ENCODE data around the gene RIMKLA. TPM values are rescaled to one million over a fixed set of nuclear protein-coding genes. Genes with fewer than 3 reads are reported as not detected.

RIMKLA gene, protein sequence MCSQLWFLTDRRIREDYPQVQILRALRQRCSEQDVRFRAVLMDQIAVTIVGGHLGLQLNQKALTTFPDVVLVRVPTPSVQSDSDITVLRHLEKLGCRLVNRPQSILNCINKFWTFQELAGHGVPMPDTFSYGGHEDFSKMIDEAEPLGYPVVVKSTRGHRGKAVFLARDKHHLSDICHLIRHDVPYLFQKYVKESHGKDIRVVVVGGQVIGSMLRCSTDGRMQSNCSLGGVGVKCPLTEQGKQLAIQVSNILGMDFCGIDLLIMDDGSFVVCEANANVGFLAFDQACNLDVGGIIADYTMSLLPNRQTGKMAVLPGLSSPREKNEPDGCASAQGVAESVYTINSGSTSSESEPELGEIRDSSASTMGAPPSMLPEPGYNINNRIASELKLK
- total RNA-seq (2022; extraction: Qiagen RNA extraction) = 0.39 to 1.3 TPM (median 1.1 TPM) in 5 replicates

DNA sequence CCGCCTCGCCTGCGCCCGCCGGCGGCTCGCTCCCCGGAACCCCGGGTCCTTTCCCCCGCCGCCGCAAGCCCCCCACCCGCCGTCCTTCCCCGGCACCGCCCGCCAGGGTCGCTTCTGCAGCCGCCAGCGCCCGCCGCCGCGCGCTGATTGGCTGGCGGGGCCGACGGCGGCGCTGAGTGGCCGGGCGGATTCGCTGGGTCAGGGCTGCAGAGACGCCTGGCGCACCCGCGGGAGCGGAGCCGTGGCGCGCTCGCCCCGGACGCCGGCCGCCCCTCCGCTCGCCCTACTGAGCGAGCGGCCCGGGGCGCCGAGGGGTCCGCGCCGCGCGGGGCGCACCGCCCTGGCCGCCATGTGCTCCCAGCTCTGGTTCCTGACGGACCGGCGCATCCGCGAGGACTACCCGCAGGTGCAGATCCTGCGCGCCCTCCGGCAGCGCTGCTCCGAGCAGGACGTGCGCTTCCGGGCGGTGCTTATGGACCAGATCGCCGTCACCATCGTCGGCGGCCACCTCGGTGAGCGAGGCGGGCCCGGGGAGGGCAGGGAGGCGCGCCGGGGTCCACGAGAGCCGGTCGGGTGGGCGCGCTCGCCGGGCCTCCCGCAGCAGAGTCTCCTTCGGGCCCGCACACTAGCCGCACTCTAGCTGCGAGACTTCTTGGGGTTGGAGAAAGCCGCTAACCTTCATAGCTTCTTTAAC is at the start of gene RIMKLA:
RIMKLA (plus strand) TSS at position 207 of the 694 bp plus-strand sequence; CDS start at position 350, 143 bp downstream.

GRCh38 chr1:42335050-42335808 is 45.4 kb upstream of the RIMKLA start, which contains the start of gene FOXJ3:
FOXJ3 (minus strand) TSS chr1:42335235; CDS start chr1:42311093, 24,142 bp downstream.

GRCh38 chr1:42456010-42456753 is 75.6 kb downstream of the RIMKLA start, which contains the start of the genes PPCS and ZMYND12:
PPCS (plus strand) TSS chr1:42456543; CDS start chr1:42456566, 23 bp downstream.
ZMYND12 (minus strand) TSS chr1:42456022; CDS start chr1:42455997, 25 bp downstream.

DNA sequence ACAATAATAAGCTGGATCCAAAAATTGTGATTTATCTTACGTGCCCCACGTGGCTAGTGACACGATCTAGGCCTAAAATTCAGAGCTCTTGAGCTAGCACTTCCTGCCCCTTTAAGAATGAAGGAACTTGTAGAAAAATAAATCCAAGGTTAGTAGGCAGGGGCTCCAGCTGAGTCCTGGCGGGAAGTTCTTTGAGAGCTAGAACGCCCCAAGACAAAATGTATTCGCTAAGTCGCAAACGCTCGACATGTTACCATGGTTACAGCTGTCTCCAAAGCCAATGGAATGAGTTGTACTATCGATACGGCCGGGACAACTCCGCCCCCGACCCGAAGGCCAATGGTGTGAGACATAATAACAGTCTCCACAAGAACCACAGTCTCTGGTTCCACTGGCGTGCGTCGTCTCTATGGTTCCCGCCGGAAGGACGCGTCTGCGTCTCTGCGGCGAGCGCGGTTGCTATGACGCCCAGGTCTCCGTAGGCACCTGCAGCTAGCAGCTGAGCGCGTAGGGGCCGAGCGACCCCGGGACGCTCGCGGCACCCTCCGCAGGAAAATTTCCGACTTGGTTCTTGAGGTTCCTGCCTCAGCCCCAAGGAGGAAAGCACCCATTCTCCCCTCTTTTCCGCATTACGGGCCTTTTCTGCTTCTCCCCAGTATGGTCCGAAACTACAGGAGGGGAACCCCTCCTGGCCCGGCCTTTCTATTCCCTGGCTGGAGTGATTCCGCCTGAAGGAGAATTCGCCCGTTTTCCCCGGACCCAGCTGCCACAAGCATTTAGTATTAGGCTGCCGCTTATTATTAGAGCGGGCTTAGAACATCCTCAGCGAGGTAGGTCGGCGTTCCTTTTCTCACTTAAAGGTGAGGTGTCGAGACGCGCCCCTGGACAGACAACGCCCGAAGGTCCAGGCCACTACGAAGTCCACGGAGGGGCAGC is 82.5 kb downstream of the RIMKLA start, which contains the start of gene CCDC30:
CCDC30 (plus strand) TSS at position 459 of the 936 bp plus-strand sequence. CDS start 17,266 bp downstream, outside the sequence.

Other genes with a start within 250 kb of the RIMKLA start
- gene GUCA2B, start 227.4 kb upstream of the RIMKLA start, total RNA-seq (2022; extraction: Qiagen RNA extraction) = 0.46 TPM in 1 of 5 replicates, not detected in the others
- gene GUCA2A, start 216.0 kb upstream of the RIMKLA start, total RNA-seq (2022; extraction: Qiagen RNA extraction) = not detected in 5 replicates
- gene FOXJ3, start 45.6 kb upstream of the RIMKLA start, total RNA-seq (2022; extraction: Qiagen RNA extraction) = 15.5 to 20.0 TPM (median 17.8 TPM) in 5 replicates
- 0.37 to 1.00 TPM (median 0.50 TPM) in 5 replicates for gene ZMYND12, start 75.2 kb downstream of the RIMKLA start, total RNA-seq (2022; extraction: Qiagen RNA extraction)
- 35.2 to 39.7 TPM (median 37.0 TPM) in 5 replicates for gene PPCS, start 75.8 kb downstream of the RIMKLA start, total RNA-seq (2022; extraction: Qiagen RNA extraction)
- gene CCDC30, start 82.5 kb downstream of the RIMKLA start, total RNA-seq (2022; extraction: Qiagen RNA extraction) = 0.55 to 1.6 TPM (median 0.59 TPM) in 5 replicates

Data from A549 treated with Mapracorat at 1 μM for 4 hours (cell line).